ENCODE data around the gene PRR19. TPM values are rescaled to one million over a fixed set of nuclear protein-coding genes. Genes with fewer than 3 reads are reported as not detected.

PRR19 gene
- total and polyA plus RNA-seq, 7 donors = 0.17 to 0.73 (median 0.51) TPM; not detected in 2

GRCh38 chr19:42295342-42295741 is 6.6 kb upstream of the PRR19 start:
- intact Hi-C loops (cut with DNase I) = loop anchor here (5.0 to 10.0 kb wide), 3 partner anchors 48 to 163 kb away; partner anchors contain the start of gene POU2F2 (in 2 of the 2)

GRCh38 chr19:42295831-42296525 is 6.0 kb upstream of the PRR19 start:
- WGBS, 3 donors = 74 to 79% (median 75%) methylated on average over 6 of the region's 6 CpGs

More at GRCh38 chr19:42295342-42295741, 6.6 kb upstream of the PRR19 start:
- H3K27ac ChIP-seq = no peak overlapping the region
- no peaks in the 10 kb centered on the region for H3K9me3 ChIP-seq
- DNase-seq (peak in 1 of 2 donors; percentile 5), ATAC-seq (no peak)
- TF ChIP-seq, protein P1, sequence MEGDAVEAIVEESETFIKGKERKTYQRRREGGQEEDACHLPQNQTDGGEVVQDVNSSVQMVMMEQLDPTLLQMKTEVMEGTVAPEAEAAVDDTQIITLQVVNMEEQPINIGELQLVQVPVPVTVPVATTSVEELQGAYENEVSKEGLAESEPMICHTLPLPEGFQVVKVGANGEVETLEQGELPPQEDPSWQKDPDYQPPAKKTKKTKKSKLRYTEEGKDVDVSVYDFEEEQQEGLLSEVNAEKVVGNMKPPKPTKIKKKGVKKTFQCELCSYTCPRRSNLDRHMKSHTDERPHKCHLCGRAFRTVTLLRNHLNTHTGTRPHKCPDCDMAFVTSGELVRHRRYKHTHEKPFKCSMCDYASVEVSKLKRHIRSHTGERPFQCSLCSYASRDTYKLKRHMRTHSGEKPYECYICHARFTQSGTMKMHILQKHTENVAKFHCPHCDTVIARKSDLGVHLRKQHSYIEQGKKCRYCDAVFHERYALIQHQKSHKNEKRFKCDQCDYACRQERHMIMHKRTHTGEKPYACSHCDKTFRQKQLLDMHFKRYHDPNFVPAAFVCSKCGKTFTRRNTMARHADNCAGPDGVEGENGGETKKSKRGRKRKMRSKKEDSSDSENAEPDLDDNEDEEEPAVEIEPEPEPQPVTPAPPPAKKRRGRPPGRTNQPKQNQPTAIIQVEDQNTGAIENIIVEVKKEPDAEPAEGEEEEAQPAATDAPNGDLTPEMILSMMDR (IDR thresholded peaks at IDR 0.05) = no peak
- no peaks in the 10 kb centered on the region for H3K27me3 ChIP-seq (ENCODE audit: insufficient read depth in 3 of 3, low read length in 2 of 3)
- no peaks in the 10 kb centered on the region for H3K4me1 ChIP-seq
- 66 to 83% (median 72%) methylated on average over 5 of the region's 5 CpGs for WGBS, 3 donors
- H3K4me3 ChIP-seq = no peak overlapping the region
- peaks cover 3 to 52% of the 10 kb centered on the region in 2 donors for H3K36me3 ChIP-seq (ENCODE audit: insufficient read depth in 1 of 2, low read depth in 1 of 2)

GRCh38 chr19:42297039-42297438 is 4.9 kb upstream of the PRR19 start:
- no peaks in the 10 kb centered on the region for H3K27me3 ChIP-seq (ENCODE audit: insufficient read depth in 3 of 3, low read length in 2 of 3)
- peaks cover 7% of the 10 kb centered on the region for H3K4me1 ChIP-seq
- 83 to 89% (median 89%) methylated on average over 15 of the region's 15 CpGs for WGBS, 3 donors
- TF ChIP-seq, protein P1 (IDR thresholded peaks at IDR 0.05) = no peak
- DNase-seq (no peak), ATAC-seq (no peak)
- intact Hi-C loops (cut with DNase I) = loop anchor here (2.0 to 10.0 kb wide), 4 partner anchors 50 to 165 kb away; partner anchors contain the start of gene POU2F2 (in 2 of the 2)
- H3K36me3 ChIP-seq (ENCODE audit: insufficient read depth in 1 of 2, low read depth in 1 of 2) = peaks cover 0 to 35% of the 10 kb centered on the region in 2 donors
- H3K27ac ChIP-seq = no peak overlapping the region
- no peaks in the 10 kb centered on the region for H3K9me3 ChIP-seq
- H3K4me3 ChIP-seq = no peak overlapping the region

More at GRCh38 chr19:42295831-42296525, 6.0 kb upstream of the PRR19 start:
- ATAC-seq (peak; percentile 79 to 87 (median 84)), DNase-seq (peak; percentile 82 to 91)
- Histone ChIP-seq H3K36me3 (ENCODE audit: insufficient read depth in 1 of 2, low read depth in 1 of 2) (peaks cover 0 to 46% of the 10 kb centered on the region in 2 donors), H3K4me3 (no peak overlapping the region), H3K27ac (no peak overlapping the region), H3K4me1 (no peaks in the 10 kb centered on the region), H3K9me3 (no peaks in the 10 kb centered on the region), H3K27me3 (ENCODE audit: insufficient read depth in 3 of 3, low read length in 2 of 3) (no peaks in the 10 kb centered on the region)
- TF ChIP-seq, protein P1 (IDR thresholded peaks at IDR 0.05) = peak; percentile 91
- intact Hi-C loops (cut with DNase I) = loop anchor here (2.0 to 10.0 kb wide), 4 partner anchors 49 to 164 kb away; partner anchors contain the start of gene POU2F2 (in 2 of the 2)

GRCh38 chr19:42303101-42303464 is 1.2 kb downstream of the PRR19 start:
- H3K27me3 ChIP-seq (ENCODE audit: insufficient read depth in 3 of 3, low read length in 2 of 3) = no peaks in the 10 kb centered on the region
- DNase-seq (no peak), ATAC-seq (peak in 3 of 4 donors; percentile 24 to 44 (median 42))
- intact Hi-C loops (cut with DNase I) = no loop called here
- TF ChIP-seq, protein P1 (IDR thresholded peaks at IDR 0.05) = no peak
- no peaks in the 10 kb centered on the region for H3K9me3 ChIP-seq
- H3K4me3 ChIP-seq = peak overlapping the region; percentile 77
- 37 to 40% (median 40%) methylated on average over 11 of the region's 11 CpGs for WGBS, 3 donors
- no peaks in the 10 kb centered on the region for H3K36me3 ChIP-seq (ENCODE audit: insufficient read depth in 1 of 2, low read depth in 1 of 2)
- peaks cover 16% of the 10 kb centered on the region for H3K4me1 ChIP-seq
- no peak overlapping the region for H3K27ac ChIP-seq
